ENCODE results near the gene STARD3.

The STARD3 gene

DNA sequence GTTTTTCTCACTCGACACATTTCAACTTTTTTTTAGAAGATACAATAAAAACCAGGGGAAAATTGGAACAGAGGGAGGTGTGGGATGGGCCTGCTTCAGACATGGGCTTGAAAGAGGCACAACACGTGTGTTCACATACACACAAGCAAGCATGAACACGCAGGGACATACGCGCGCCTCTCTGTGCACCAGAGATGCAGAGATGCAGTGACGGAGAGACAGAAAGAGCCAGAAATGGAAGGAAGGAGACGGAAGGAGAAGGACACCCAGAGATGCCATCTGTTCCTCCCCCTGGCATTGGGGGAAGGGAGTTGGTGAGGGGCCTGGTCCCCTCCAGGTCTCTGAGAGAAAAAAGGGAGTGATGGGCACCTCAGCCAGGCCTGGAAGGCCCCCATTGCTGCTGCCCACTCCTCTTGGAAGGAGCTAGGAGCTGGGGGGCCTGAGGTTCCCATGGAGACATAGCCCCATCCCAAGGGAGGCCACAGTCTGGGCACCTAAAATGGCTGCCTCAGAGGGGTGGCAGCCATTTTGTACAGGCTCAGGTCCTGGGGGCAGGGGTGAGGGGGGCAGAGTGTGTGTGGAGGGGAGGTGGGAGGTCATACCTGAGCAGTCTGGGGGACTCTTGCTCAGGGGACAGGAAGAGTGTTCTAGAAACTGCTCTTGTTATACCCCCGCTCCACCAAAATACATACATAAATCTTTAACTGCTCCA is 25.4 kb upstream of the STARD3 start:
- no peak overlapping the region for H3K4me3 ChIP-seq (ENCODE audit: low read depth in 1 of 2, low read length in 1 of 2)
- H3K27me3 ChIP-seq, result peaks cover 100% of the 10 kb centered on the region
- no peaks in the 10 kb centered on the region for H3K36me3 ChIP-seq
- H3K4me1 ChIP-seq (ENCODE audit: control insufficient read depth in 1 of 2, insufficient read depth in 1 of 2, low read depth in 1 of 2, low read length in 1 of 2), result no peaks in the 10 kb centered on the region
- TF ChIP-seq, protein P1, sequence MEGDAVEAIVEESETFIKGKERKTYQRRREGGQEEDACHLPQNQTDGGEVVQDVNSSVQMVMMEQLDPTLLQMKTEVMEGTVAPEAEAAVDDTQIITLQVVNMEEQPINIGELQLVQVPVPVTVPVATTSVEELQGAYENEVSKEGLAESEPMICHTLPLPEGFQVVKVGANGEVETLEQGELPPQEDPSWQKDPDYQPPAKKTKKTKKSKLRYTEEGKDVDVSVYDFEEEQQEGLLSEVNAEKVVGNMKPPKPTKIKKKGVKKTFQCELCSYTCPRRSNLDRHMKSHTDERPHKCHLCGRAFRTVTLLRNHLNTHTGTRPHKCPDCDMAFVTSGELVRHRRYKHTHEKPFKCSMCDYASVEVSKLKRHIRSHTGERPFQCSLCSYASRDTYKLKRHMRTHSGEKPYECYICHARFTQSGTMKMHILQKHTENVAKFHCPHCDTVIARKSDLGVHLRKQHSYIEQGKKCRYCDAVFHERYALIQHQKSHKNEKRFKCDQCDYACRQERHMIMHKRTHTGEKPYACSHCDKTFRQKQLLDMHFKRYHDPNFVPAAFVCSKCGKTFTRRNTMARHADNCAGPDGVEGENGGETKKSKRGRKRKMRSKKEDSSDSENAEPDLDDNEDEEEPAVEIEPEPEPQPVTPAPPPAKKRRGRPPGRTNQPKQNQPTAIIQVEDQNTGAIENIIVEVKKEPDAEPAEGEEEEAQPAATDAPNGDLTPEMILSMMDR (IDR thresholded peaks at IDR 0.05), result no peak
- H3K9me3 ChIP-seq, result no peaks in the 10 kb centered on the region
- H3K27ac ChIP-seq, result no peak overlapping the region

GRCh38 chr17:39612291-39612894 is 24.6 kb upstream of the STARD3 start:
- TF ChIP-seq, protein P1 (IDR thresholded peaks at IDR 0.05), result no peak
- peaks cover 100% of the 10 kb centered on the region for H3K27me3 ChIP-seq
- no peak overlapping the region for H3K27ac ChIP-seq

GRCh38 chr17:39612935-39613464 is 23.9 kb upstream of the STARD3 start:
- Histone ChIP-seq H3K27me3 (peaks cover 100% of the 10 kb centered on the region), H3K9me3 (no peaks in the 10 kb centered on the region), H3K36me3 (no peaks in the 10 kb centered on the region), H3K27ac (no peak overlapping the region), H3K4me1 (ENCODE audit: control insufficient read depth in 1 of 2, insufficient read depth in 1 of 2, low read depth in 1 of 2, low read length in 1 of 2) (peaks cover 0 to 6% of the 10 kb centered on the region in 2 experiments), H3K4me3 (ENCODE audit: low read depth in 1 of 2, low read length in 1 of 2) (no peak overlapping the region)
- TF ChIP-seq, protein P1 (IDR thresholded peaks at IDR 0.05), result no peak

More at GRCh38 chr17:39612291-39612894, 24.6 kb upstream of the STARD3 start:
- Histone ChIP-seq H3K4me1 (ENCODE audit: control insufficient read depth in 1 of 2, insufficient read depth in 1 of 2, low read depth in 1 of 2, low read length in 1 of 2) (no peaks in the 10 kb centered on the region), H3K36me3 (no peaks in the 10 kb centered on the region), H3K4me3 (ENCODE audit: low read depth in 1 of 2, low read length in 1 of 2) (no peak overlapping the region), H3K9me3 (no peaks in the 10 kb centered on the region)

GRCh38 chr17:39614545-39615157 is 22.3 kb upstream of the STARD3 start:
- Histone ChIP-seq H3K4me3 (ENCODE audit: low read depth in 1 of 2, low read length in 1 of 2) (no peak overlapping the region), H3K27me3 (peaks cover 100% of the 10 kb centered on the region), H3K4me1 (ENCODE audit: control insufficient read depth in 1 of 2, insufficient read depth in 1 of 2, low read depth in 1 of 2, low read length in 1 of 2) (peaks cover 0 to 12% of the 10 kb centered on the region in 2 experiments), H3K36me3 (no peaks in the 10 kb centered on the region), H3K27ac (no peak overlapping the region), H3K9me3 (no peaks in the 10 kb centered on the region)
- TF ChIP-seq, protein P1 (IDR thresholded peaks at IDR 0.05), result no peak

DNA sequence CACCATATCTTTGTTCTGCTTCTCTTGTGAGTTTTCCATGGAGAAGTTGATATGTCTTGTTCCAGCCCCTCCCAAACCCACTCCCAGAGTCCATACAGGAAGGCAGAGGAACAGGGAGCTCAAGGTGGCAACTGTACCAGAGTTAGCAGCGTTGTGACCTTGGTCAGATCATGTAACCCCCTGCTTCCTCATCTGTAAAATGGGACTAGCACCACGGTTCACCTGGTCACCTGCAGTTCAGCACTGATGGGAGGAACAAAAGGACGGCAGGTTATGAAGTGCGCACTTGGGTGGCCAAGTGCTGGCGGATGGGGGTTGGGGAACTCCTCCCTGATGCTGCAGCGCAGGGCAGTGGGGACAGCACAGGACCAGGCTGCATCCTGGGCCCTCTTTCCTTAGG is 21.5 kb upstream of the STARD3 start:
- Histone ChIP-seq H3K9me3 (no peaks in the 10 kb centered on the region), H3K36me3 (no peaks in the 10 kb centered on the region), H3K4me3 (ENCODE audit: low read depth in 1 of 2, low read length in 1 of 2) (no peak overlapping the region), H3K27me3 (peaks cover 100% of the 10 kb centered on the region), H3K27ac (no peak overlapping the region), H3K4me1 (ENCODE audit: control insufficient read depth in 1 of 2, insufficient read depth in 1 of 2, low read depth in 1 of 2, low read length in 1 of 2) (peaks cover 0 to 12% of the 10 kb centered on the region in 2 experiments)
- TF ChIP-seq, protein P1 (IDR thresholded peaks at IDR 0.05), result no peak
